H9 (cell line): Measurements from ENCODE around the gene RACGAP1. TPM values are rescaled to one million over a fixed set of nuclear protein-coding genes. Genes with fewer than 3 reads are reported as not detected.

Experiments used
- DNase-seq: peaks from one replicate; pipeline ENCODE4 v3.0.0-alpha.2; 2017
- H2AFZ ChIP-seq: one replicate; pipeline ENCODE4 v1.6.1; 2013; ENCODE audit warnings: mild to moderate bottlenecking, low read length, control low read depth, moderate library complexity
- H2AK5ac ChIP-seq: 2 replicates; pipeline ENCODE4 v1.6.1; 2013; ENCODE audit warnings: low read length, control low read depth, mixed read lengths; ENCODE audit not compliant: insufficient read length
- H2BK120ac ChIP-seq: one replicate; pipeline ENCODE4 v1.6.1; 2013; ENCODE audit warnings: low read depth, mild to moderate bottlenecking, low read length, control low read depth, inconsistent platforms; ENCODE audit not compliant: poor library complexity, severe bottlenecking
- H2BK12ac ChIP-seq: 2 replicates; pipeline ENCODE4 v1.6.1; 2013; ENCODE audit warnings: low read length, control low read depth, mixed read lengths, low read depth; ENCODE audit not compliant: insufficient read length
- H2BK15ac ChIP-seq: 2 replicates; pipeline ENCODE4 v1.6.1; 2013; ENCODE audit warnings: low read depth, low read length, control low read depth
- H2BK20ac ChIP-seq: one replicate; pipeline ENCODE4 v1.6.1; 2013; ENCODE audit warnings: low read depth, mild to moderate bottlenecking, low read length, control low read depth, inconsistent platforms; ENCODE audit not compliant: poor library complexity, severe bottlenecking
- H2BK5ac ChIP-seq: 2 replicates; pipeline ENCODE4 v1.6.1; 2013; ENCODE audit warnings: low read length, control low read depth, mixed read lengths; ENCODE audit not compliant: insufficient read length
- H3K14ac ChIP-seq: 2 replicates; pipeline ENCODE4 v1.6.1; 2013; ENCODE audit warnings: low read length, control low read depth; ENCODE audit not compliant: insufficient read depth
- H3K18ac ChIP-seq: 2 replicates; pipeline ENCODE4 v1.6.1; 2013; ENCODE audit warnings: low read depth, mild to moderate bottlenecking, mixed read lengths, low read length, control low read depth; ENCODE audit not compliant: insufficient read length
- H3K23ac ChIP-seq: 2 replicates; pipeline ENCODE4 v1.6.1; 2013; ENCODE audit warnings: low read length, control low read depth, mixed read lengths, low read depth; ENCODE audit not compliant: insufficient read length
- H3K23me2 ChIP-seq: 2 replicates; pipeline ENCODE4 v1.6.1; 2013; ENCODE audit warnings: low read depth, mild to moderate bottlenecking, mixed read lengths, low read length, control low read depth; ENCODE audit not compliant: insufficient read length, poor library complexity, severe bottlenecking
- H3K27ac ChIP-seq: 2 replicates; pipeline ENCODE4 v1.5.1; 2013; ENCODE audit warnings: low read length, control low read depth, mixed read lengths, low read depth; ENCODE audit not compliant: insufficient read length
- H3K27me3 ChIP-seq: 2 replicates; pipeline ENCODE4 v1.6.1; 2013; ENCODE audit warnings: low read length, control low read depth, inconsistent platforms; ENCODE audit not compliant: insufficient read depth
- H3K4ac ChIP-seq: 2 replicates; pipeline ENCODE4 v1.6.1; 2013; ENCODE audit warnings: low read depth, mild to moderate bottlenecking, control low read depth, inconsistent platforms, low read length, moderate library complexity
- H3K4me1 ChIP-seq: 2 replicates; pipeline ENCODE4 v1.6.1; 2013; ENCODE audit warnings: low read length, control low read depth, inconsistent platforms; ENCODE audit not compliant: insufficient read depth
- H3K4me2 ChIP-seq: 2 replicates; pipeline ENCODE4 v1.6.1; 2013; ENCODE audit warnings: low read length, control low read depth, mixed read lengths; ENCODE audit not compliant: insufficient read length, insufficient read depth
- H3K56ac ChIP-seq: 2 replicates; pipeline ENCODE4 v1.6.1; 2013; ENCODE audit warnings: low read depth, mild to moderate bottlenecking, mixed read lengths, low read length, control low read depth; ENCODE audit not compliant: insufficient read length
- H3K79me1 ChIP-seq: 2 replicates; pipeline ENCODE4 v1.6.1; 2013; ENCODE audit warnings: low read depth, mild to moderate bottlenecking, moderate library complexity, low read length, control low read depth, inconsistent platforms; ENCODE audit not compliant: insufficient read depth, poor library complexity, severe bottlenecking
- H3K79me2 ChIP-seq: 2 replicates; pipeline ENCODE4 v1.6.1; 2013; ENCODE audit warnings: low read length, control low read depth, inconsistent platforms; ENCODE audit not compliant: insufficient read depth
- H3K9ac ChIP-seq: 2 replicates; pipeline ENCODE4 v1.6.1; 2013; ENCODE audit warnings: low read length, control low read depth, mixed read lengths; ENCODE audit not compliant: insufficient read length; ENCODE audit errors: extremely low read depth
- H3K9me3 ChIP-seq: one replicate; pipeline ENCODE4 v1.6.1; 2013; ENCODE audit warnings: low read depth, low read length, inconsistent platforms; ENCODE audit not compliant: control insufficient read depth
- H3T11ph ChIP-seq: one replicate; pipeline ENCODE4 v1.6.1; 2013; ENCODE audit warnings: mild to moderate bottlenecking, low read length, control low read depth, inconsistent platforms
- H4K20me1 ChIP-seq: one replicate; pipeline ENCODE4 v1.6.1; 2013; ENCODE audit not compliant: control insufficient read depth, insufficient read length, insufficient read depth
- H4K5ac ChIP-seq: 2 replicates; pipeline ENCODE4 v1.6.1; 2013; ENCODE audit warnings: low read depth, mild to moderate bottlenecking, mixed read lengths, low read length, control low read depth; ENCODE audit not compliant: insufficient read length
- H4K8ac ChIP-seq: replicated peaks from 2 replicates; pipeline ENCODE4 v1.6.1; 2013; ENCODE audit warnings: low read length, control low read depth, mixed read lengths, low read depth; ENCODE audit not compliant: insufficient read length
- H4K91ac ChIP-seq: 2 replicates; pipeline ENCODE4 v1.6.1; 2013; ENCODE audit warnings: low read depth, mild to moderate bottlenecking, moderate library complexity, mixed read lengths, low read length, control low read depth; ENCODE audit not compliant: insufficient read length
- H3K27ac Mint-ChIP-seq, 3 experiments: 2 replicates in 2 of 3; 3 replicates in 1 of 3; pipeline ENCODE4 v1.8.0; 2020 to 2021; ENCODE audit warnings: mixed read lengths in 3 of 3, mild to moderate bottlenecking in 1 of 3, moderate library complexity in 1 of 3
- H3K27me3 Mint-ChIP-seq: 2 replicates; pipeline ENCODE4 v1.8.0; 2021; ENCODE audit warnings: low read depth, mild to moderate bottlenecking, moderate library complexity, mixed read lengths
- H3K36me3 Mint-ChIP-seq, 3 experiments: 2 replicates in 2 of 3; 3 replicates in 1 of 3; pipeline ENCODE4 v1.8.0; 2020 to 2021; ENCODE audit warnings: low read depth in 3 of 3, mixed read lengths in 3 of 3; ENCODE audit not compliant: insufficient read depth in 1 of 3
- H3K4me1 Mint-ChIP-seq, 2 experiments: 2 replicates each; pipeline ENCODE4 v1.8.0; 2020; ENCODE audit warnings: mixed read lengths in 2 of 2
- H3K4me3 Mint-ChIP-seq, 2 experiments: 2 replicates in 1 of 2; 3 replicates in 1 of 2; pipeline ENCODE4 v1.8.0; 2020 to 2021; ENCODE audit warnings: mild to moderate bottlenecking in 2 of 2, mixed read lengths in 2 of 2, moderate library complexity in 1 of 2
- H3K9me3 Mint-ChIP-seq, 2 experiments: 2 replicates in 1 of 2; 3 replicates in 1 of 2; pipeline ENCODE4 v1.8.0; 2020; ENCODE audit warnings: mild to moderate bottlenecking in 2 of 2, mixed read lengths in 2 of 2, moderate library complexity in 1 of 2
- WGBS: extraction: QIAGEN DNeasy Blood & Tissue Kit; methylation state at CpG from one replicate; pipeline ENCODE4 v1.1.7; 2013; ENCODE audit warnings: missing lambda C conversion rate, low lambda C conversion rate, mixed read lengths; ENCODE audit not compliant: insufficient read length; ENCODE audit errors: extremely low coverage; 5-methylcytosine and 5-hydroxymethylcytosine counted together
- total RNA-seq: library from RNA; stranded (reverse); gene quantifications from 2 replicates; pipeline ENCODE4 v1.2.1, GENCODE V29; 2021
- TF ChIP-seq, protein P1 (sequence below): fragments of 200-600 bp; sonication (generic); conservative IDR thresholded peaks from 3 replicates; pipeline ENCODE4 v1.8.0; 2021; ENCODE audit warnings: antibody characterized with exemption, mild to moderate bottlenecking

The RACGAP1 gene
- total RNA-seq, 1 experiment from 2014 or later, result 64.8 TPM

GRCh38 chr12:49942921-49943624, 82.2 kb downstream of the RACGAP1 start:
- WGBS, result no CpG with 5 or more reads among the region's 14 CpGs
- Histone ChIP-seq H3K27ac (no peak overlapping the region), H2BK15ac (no peak overlapping the region), H3K27me3 (no peaks in the 10 kb centered on the region), H3K18ac (no peak overlapping the region), H3K14ac (no peak overlapping the region), H2BK12ac (no peak overlapping the region), H3K9me3 (no peaks in the 10 kb centered on the region), H3K79me2 (no peaks in the 10 kb centered on the region), H3K4me1 (no peaks in the 10 kb centered on the region; the same call in 1 of the 2 replicates), H3K9ac (no peak overlapping the region), H2AK5ac (no peak overlapping the region), H4K8ac (no peak overlapping the region), H2BK20ac (no peak overlapping the region), H3T11ph (no peak overlapping the region), H4K91ac (no peak overlapping the region), H3K4me2 (no peak overlapping the region), H3K23me2 (peaks cover 5% of the 10 kb centered on the region), H2BK120ac (no peak overlapping the region), H3K79me1 (no peaks in the 10 kb centered on the region), H3K4ac (no peak overlapping the region), H3K56ac (no peak overlapping the region), H2BK5ac (no peak overlapping the region), H4K20me1 (no peaks in the 10 kb centered on the region), H4K5ac (no peak overlapping the region), H2AFZ (no peak overlapping the region), H3K23ac (no peak overlapping the region)
- TF ChIP-seq, protein P1, sequence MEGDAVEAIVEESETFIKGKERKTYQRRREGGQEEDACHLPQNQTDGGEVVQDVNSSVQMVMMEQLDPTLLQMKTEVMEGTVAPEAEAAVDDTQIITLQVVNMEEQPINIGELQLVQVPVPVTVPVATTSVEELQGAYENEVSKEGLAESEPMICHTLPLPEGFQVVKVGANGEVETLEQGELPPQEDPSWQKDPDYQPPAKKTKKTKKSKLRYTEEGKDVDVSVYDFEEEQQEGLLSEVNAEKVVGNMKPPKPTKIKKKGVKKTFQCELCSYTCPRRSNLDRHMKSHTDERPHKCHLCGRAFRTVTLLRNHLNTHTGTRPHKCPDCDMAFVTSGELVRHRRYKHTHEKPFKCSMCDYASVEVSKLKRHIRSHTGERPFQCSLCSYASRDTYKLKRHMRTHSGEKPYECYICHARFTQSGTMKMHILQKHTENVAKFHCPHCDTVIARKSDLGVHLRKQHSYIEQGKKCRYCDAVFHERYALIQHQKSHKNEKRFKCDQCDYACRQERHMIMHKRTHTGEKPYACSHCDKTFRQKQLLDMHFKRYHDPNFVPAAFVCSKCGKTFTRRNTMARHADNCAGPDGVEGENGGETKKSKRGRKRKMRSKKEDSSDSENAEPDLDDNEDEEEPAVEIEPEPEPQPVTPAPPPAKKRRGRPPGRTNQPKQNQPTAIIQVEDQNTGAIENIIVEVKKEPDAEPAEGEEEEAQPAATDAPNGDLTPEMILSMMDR, result no peak
- H3K4me3 Mint-ChIP-seq, result peak overlapping the region in 1 of 2 experiments; percentile 47; a peak in 2 of 5 replicates
- no peak overlapping the region for H3K27ac Mint-ChIP-seq
- H3K27me3 Mint-ChIP-seq, result peaks cover 27% of the 10 kb centered on the region
- no peaks in the 10 kb centered on the region; a peak in 1 of 7 replicates for H3K36me3 Mint-ChIP-seq
- H3K4me1 Mint-ChIP-seq, result peaks cover 40 to 59% of the 10 kb centered on the region in 2 experiments
- no peaks in the 10 kb centered on the region for H3K9me3 Mint-ChIP-seq
- peak; percentile 38 for DNase-seq
